Mucosa of rectum (tissue), 2 donors: ENCODE data around the gene TMIE.
"Not testable (repeated sequence)": the region's sequence is repeated elsewhere in the genome, so short reads cannot be mapped to it uniquely, and the experiment has no call there.

Source experiments
- H3K27ac ChIP-seq, 2 donors: one replicate each; pipeline ENCODE4 v1.7.0; 2013; ENCODE audit warnings: inconsistent platforms in 2 of 2, low read depth in 2 of 2, low read length in 2 of 2
- H3K27me3 ChIP-seq, 2 donors: one replicate each; pipeline ENCODE4 v1.7.0; 2013; ENCODE audit warnings: low read length in 2 of 2; ENCODE audit not compliant: control insufficient read depth in 2 of 2, insufficient read depth in 2 of 2
- H3K36me3 ChIP-seq, 2 donors: one replicate each; pipeline ENCODE4 v1.7.0; 2013; ENCODE audit warnings: low read length in 2 of 2; ENCODE audit not compliant: control insufficient read depth in 2 of 2, insufficient read depth in 2 of 2
- H3K4me1 ChIP-seq, 2 donors: one replicate each; pipeline ENCODE4 v1.7.0; 2013; ENCODE audit warnings: low read length in 2 of 2, mild to moderate bottlenecking in 1 of 2; ENCODE audit not compliant: control insufficient read depth in 2 of 2, insufficient read depth in 2 of 2
- H3K4me3 ChIP-seq, 2 donors: one replicate each; pipeline ENCODE4 v1.7.0; 2013; ENCODE audit warnings: low read length in 2 of 2
- H3K9ac ChIP-seq, 2 donors: one replicate each; pipeline ENCODE4 v1.7.0; 2013; ENCODE audit warnings: low read length in 2 of 2, low read depth in 1 of 2, mild to moderate bottlenecking in 1 of 2
- H3K9me3 ChIP-seq, 2 donors: one replicate each; pipeline ENCODE4 v1.7.0; 2013; ENCODE audit warnings: low read length in 2 of 2; ENCODE audit not compliant: control insufficient read depth in 2 of 2
- donor health status: healthy.
- donor health status: Normal muscosa, but diverticular disease.

The TMIE gene

DNA sequence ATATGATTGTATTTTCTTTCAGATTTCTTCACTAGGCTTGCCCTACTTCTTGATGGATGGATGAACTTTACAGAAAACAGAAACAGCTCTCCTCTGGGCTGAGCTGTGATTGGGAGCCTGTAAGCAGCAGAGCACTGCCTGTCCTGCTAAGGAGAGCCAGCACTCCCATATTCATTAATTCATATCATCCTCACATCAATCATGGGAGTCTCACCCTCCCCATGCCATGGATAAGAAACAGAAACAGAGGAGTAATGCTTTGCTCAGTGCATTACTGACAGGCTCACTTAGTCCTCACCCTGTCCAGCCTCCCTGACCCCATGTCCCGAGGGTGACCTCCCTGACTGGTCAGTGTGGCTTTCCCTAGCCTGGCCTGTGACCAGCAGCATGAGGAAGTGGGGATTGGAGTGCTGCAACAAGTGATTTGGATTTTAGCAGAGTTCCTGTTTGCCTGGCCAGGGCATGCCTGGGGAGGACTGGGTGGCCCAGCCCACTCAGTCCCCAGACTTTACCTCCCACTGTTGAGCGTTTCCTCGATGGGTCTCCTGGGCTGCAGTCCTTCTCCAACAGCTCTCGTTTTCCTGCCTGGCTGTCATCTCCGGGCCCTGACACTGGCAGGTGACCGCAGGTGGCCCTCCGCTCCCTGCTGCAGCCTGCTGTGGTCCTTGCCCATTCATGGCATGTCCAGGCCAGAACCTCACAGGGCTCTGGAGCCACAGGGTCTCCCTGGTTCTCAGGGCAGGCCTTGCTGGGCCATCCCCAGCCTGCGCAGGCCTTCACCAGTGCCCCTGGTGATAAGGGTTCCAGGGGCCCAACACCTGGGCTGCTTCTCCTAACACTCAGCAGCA lies 1.3 kb upstream of the TMIE start:
- Histone ChIP-seq H3K4me3 (no peak overlapping the region), H3K4me1 (peaks cover 11% of the 10 kb centered on the region in 2 donors), H3K27me3 (peaks cover 5 to 12% of the 10 kb centered on the region in 2 donors), H3K9me3 (no peaks in the 10 kb centered on the region), H3K9ac (no peak overlapping the region), H3K27ac (no peak overlapping the region), H3K36me3 (no peaks in the 10 kb centered on the region)

DNA sequence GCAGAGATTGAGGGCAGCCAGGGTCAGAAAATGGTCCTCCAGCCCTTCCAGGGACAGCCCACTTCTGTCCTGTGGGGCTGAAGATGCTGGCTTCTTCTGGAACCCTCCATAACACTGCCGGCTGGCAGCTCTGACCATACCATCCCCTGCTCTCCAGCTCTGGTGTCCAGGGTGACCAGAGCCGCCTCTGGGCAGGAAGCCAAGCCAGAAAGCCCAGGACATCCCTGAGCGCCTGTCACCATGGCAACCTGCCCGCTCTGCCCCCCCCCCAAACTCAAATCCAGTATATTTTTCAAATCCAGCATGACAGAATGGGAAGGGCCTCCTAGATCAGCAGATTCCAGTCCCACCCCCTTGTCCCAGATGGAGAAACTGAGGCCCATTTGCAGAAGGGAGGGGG lies 420 bp upstream of the TMIE start:
- H3K27me3 ChIP-seq = peaks cover 5 to 12% of the 10 kb centered on the region in 2 donors
- no peak overlapping the region for H3K27ac ChIP-seq
- H3K4me1 ChIP-seq = peaks cover 2 to 5% of the 10 kb centered on the region in 2 donors
- no peak overlapping the region for H3K4me3 ChIP-seq
- no peak overlapping the region for H3K9ac ChIP-seq
- no peaks in the 10 kb centered on the region for H3K36me3 ChIP-seq
- H3K9me3 ChIP-seq = no peaks in the 10 kb centered on the region

DNA sequence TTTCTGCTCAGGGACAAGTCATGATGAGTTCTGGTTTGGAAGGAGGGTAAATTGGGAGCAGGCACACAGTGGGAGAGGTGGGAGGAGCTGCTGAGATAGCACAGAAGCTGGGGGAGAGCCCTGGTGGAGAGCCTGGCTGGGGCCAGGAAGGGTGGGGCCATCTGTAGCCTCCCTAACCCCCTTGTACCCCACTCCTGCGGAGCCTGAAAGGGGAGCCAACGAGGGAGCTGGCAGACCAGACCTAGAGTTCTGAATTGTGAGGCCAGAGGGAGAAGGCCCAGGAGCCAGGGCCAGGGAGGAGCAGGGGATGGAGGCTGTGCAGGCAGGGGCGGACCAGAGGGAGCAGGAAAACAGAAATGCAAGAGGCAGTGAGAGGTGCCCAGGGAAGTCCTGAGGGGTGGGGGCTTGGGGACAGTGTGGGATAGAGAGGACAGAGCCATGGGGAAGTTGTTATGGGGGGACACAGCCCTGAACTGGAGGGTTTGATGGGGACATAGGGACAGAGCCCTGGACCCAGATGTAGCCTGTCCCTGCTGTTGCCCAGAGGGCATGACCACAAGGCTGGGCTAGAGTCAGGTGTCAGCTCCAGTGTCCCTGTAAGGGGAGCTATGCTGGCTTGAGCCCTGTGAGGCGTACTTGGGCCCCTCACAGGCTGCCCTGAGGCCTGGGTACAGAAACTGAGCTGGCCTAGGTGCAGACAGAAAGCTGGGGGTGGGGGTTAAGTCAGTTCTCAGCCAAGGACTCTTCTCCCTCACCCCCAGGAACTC lies 1.2 kb downstream of the TMIE start:
- Histone ChIP-seq H3K36me3 (no peaks in the 10 kb centered on the region), H3K27me3 (peaks cover 5 to 12% of the 10 kb centered on the region in 2 donors), H3K9ac (no peak overlapping the region), H3K9me3 (no peaks in the 10 kb centered on the region), H3K27ac (no peak overlapping the region), H3K4me1 (no peaks in the 10 kb centered on the region), H3K4me3 (no peak overlapping the region)

DNA sequence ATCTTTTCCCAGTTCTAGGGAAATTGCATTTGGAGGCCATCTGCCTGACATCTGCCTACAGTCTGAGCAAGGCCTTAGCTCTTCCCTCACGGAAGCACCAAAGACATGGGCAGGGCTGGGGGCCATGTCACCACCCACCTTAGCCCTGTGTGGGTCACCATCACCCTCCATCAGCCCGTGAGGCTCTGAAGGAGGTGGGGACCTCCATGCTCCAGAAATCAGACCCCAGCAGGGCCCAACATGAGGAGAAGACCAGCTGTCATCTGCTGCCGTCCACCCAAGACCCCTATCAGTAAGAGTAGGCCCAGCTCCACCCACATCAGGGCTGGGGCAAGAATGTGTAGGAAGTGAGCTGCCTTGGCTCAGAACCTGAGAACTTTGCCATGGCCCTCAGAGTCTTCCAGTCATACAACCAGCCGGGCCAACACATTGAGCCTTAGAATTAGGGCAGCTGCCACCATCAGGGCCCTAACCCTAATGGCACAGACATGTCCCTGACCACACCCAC lies 1.9 kb downstream of the TMIE start:
- H3K9me3 ChIP-seq = no peaks in the 10 kb centered on the region
- no peaks in the 10 kb centered on the region for H3K36me3 ChIP-seq
- H3K9ac ChIP-seq = no peak overlapping the region
- no peak overlapping the region for H3K27ac ChIP-seq
- no peak overlapping the region for H3K4me3 ChIP-seq
- H3K4me1 ChIP-seq = no peaks in the 10 kb centered on the region
- H3K27me3 ChIP-seq = peaks cover 5 to 12% of the 10 kb centered on the region in 2 donors

DNA sequence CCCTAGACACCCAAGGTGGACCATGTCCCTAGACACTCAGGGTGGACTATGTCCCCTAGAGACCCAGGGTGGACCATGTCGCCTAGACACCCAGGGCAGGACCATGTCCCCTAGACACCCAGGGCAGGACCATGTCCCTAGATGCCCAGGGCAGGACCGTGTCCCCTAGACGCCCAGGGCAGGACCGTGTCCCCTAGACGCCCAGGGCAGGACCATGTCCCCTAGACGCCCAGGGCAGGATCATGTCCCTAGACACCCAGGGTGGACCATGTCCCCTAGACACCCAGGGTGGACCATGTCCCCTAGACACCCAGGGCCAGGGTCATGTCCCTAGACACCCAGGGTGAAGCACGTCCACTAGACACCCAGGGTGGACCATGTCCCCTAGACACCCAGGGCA lies 3.2 kb downstream of the TMIE start:
- not testable (repeated sequence) for H3K27ac ChIP-seq, H3K9me3 ChIP-seq, H3K4me1 ChIP-seq, H3K36me3 ChIP-seq, H3K9ac ChIP-seq, H3K4me3 ChIP-seq
- H3K27me3 ChIP-seq = peaks cover 5 to 12% of the 10 kb centered on the region in 2 donors

DNA sequence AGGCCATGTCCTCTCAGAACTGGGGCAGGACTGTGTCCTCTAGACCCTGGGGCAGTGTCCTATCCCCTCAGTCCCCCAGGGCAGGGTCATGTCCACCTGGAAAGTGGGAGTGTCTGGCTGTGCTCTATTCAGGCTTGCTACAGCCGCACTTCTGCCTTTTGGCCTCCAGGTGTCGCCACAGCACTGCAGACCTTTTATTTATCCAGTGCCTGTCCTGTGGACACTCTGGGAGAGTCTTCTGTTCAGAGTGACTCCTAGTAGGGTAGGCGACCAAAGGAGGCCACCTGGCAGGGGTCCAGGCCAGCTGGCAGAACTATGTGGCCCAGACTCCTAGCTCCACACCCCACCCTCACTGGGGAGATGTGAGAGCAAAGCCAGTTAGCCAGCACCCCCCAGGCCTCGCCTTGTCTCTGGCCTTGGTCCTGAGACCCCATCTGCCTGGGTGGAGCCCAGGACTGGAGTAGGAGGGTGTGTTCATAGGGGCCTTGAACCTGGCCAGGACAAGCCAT lies 3.9 kb downstream of the TMIE start:
- no peak overlapping the region for H3K4me3 ChIP-seq
- peaks cover 5 to 12% of the 10 kb centered on the region in 2 donors for H3K27me3 ChIP-seq
- no peaks in the 10 kb centered on the region for H3K4me1 ChIP-seq
- no peak overlapping the region for H3K9ac ChIP-seq
- no peaks in the 10 kb centered on the region for H3K9me3 ChIP-seq
- H3K36me3 ChIP-seq = no peaks in the 10 kb centered on the region
- H3K27ac ChIP-seq = no peak overlapping the region

DNA sequence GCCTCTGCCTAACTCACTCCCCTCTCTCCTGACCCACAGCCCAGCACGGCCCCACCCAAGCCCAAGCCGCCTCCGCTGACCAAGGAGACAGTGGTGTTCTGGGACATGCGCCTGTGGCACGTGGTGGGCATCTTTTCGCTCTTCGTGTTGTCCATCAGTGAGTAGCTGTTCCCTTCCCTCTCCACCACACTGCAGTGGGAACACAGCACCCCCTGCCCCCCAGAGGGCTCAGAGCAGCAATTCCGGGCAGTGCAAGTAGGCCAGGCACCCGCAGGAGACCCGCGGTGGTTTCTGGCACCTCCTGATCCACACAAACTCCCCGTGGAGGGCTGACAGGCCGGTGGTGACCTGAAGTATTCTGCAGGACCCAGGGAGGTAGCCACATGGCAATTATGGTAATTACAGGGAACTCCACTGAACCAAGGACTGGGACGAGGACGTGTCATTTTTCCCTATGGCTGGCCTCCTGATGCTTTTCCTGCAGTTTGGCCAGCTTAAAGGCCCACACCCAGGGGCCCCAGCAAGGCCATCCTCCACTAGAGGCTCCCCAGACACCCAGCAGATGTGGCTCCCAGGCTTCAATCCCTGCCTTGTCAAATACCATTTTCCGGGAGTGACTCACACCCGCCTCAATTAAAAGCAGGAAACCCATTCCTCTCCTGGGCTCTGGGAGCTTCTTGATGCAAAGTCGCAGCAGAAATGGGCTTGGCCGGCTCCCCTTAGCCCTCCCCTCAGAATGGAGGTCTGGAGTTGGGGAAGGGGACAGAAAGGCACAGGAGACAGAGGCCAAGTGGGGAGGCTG lies 4.8 kb downstream of the TMIE start:
- Histone ChIP-seq H3K27ac (no peak overlapping the region), H3K4me1 (no peaks in the 10 kb centered on the region), H3K27me3 (peaks cover 5 to 9% of the 10 kb centered on the region in 2 donors), H3K9ac (no peak overlapping the region), H3K9me3 (no peaks in the 10 kb centered on the region), H3K36me3 (no peaks in the 10 kb centered on the region), H3K4me3 (no peak overlapping the region)

DNA sequence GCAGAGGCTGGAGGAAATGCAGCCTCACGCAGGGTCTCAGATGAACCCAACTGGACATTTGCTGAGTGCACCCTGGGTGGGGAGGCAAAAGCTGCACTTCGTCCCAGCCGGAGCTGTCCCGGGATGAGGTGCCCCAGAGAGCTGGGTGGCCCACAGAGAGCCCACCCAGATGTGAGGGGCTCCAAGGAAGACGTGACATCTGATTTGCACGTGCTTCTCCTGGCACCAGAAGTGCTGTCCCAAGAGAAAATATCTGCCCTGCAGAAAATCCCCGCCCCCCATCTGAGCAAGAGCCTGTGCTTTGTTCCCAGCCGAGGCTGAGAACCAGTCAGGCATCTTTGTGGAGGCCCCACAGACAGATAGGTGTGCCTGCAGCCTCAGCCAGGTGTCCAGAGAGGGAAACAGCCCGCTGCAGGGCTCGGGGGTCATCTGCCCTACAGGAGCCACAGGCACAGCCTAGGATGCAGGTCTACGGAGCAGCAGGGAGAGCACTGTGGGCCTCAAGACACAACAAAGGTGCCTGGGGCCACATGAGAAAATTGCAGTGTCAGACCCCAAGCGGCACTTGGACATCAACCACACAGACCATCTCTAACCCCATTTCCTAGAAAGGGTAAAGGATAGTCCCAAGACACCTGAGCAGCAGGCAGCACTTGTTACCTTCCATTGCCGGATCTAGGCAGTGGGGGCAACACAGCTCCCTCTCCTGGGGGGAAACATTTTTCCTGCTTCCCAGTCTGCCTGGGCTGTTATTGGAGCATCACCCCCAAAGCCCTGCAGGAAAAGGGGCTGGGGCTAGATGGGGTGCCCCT lies 5.8 kb downstream of the TMIE start:
- Histone ChIP-seq H3K4me3 (no peak overlapping the region), H3K36me3 (no peaks in the 10 kb centered on the region), H3K27me3 (peaks cover under 1 to 3% of the 10 kb centered on the region in 2 donors), H3K4me1 (no peaks in the 10 kb centered on the region), H3K9me3 (no peaks in the 10 kb centered on the region), H3K27ac (no peak overlapping the region), H3K9ac (no peak overlapping the region)

DNA sequence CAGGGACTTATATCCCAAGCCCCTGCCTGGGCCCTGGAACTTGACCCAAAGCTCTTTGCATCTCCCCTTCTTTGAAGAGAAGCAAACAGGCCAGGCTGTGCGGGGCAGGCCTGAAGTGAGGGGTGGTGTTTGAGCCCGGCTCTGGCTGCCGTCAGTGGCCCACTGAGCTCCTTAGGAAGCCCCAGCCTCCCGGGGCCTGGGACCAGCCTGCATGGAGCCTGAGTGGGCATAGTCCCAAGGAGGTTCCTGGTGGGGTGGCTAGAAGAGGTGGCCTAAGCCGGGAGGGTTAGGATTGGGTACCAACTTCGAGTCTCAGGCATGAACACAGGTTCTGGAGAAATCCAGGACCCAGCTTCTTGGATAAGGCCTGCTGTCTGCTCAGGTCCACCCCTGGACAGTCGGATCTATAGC lies 6.4 kb downstream of the TMIE start:
- Histone ChIP-seq H3K36me3 (no peaks in the 10 kb centered on the region), H3K9ac (no peak overlapping the region), H3K27ac (no peak overlapping the region), H3K4me1 (no peaks in the 10 kb centered on the region), H3K4me3 (no peak overlapping the region), H3K9me3 (no peaks in the 10 kb centered on the region), H3K27me3 (no peaks in the 10 kb centered on the region)
